NCI-H526 (cell line): Measurements from ENCODE around the gene PLSCR4.
"Not testable (repeated sequence)": the region's sequence is repeated elsewhere in the genome, so short reads cannot be mapped to it uniquely, and the experiment has no call there.

Experiments used
- DNase-seq, 2 experiments: peaks; one replicate each; lab custom pipeline; 2025; lab: John Stamatoyannopoulos, UW

Gene PLSCR4, protein sequence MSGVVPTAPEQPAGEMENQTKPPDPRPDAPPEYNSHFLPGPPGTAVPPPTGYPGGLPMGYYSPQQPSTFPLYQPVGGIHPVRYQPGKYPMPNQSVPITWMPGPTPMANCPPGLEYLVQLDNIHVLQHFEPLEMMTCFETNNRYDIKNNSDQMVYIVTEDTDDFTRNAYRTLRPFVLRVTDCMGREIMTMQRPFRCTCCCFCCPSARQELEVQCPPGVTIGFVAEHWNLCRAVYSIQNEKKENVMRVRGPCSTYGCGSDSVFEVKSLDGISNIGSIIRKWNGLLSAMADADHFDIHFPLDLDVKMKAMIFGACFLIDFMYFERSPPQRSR

DNA sequence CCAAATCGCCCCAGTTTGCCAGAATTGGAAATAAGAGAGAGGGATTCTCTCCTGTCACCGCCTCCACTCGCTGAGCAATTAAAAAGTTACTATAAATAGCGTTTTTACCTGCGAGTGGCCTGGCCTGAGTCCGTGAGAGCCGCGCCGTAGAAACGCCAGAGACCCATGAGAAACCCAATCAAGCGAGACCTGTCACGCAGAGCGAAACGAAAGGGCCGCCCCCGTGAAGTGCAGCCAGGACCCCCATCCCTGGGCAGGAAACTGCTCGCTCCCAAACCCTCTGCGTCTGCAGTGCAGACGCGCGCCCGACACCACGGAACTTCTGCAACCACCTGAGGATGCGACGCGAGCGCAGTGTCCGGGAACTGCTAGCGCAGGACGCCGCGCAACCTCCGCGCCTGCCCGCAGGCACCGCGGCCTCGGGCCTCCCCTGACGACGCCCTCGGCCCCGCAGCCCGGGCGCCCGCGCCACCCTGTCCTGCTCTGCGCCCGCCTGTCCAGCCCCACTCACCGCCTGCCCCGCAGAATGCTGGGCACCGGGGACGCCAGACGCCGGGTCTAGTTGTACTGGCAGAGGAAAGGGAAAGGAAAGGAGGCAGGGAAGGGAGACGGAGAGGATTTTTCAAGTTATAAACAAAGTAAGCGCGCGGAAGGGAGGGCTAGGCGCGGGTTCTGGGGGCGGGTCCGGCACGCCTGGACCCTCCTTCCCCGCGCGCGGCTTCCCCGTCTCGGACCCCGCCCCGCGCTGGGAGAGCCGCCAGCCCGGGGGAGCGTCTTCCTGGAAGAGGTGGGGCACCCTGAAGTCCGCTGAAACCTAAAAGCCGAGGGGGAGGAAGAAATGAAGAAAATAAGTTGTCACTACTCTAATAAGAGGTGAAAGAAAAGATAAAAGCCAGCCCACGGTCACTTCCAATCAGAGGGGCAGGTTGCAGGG, at the start of gene PLSCR4:
Gene PLSCR4, minus strand, starts transcription at position 657 of the 934 bp plus-strand sequence. CDS start 29,034 bp downstream, outside the sequence.
- DNase-seq = peak; percentile 36 to 76

DNA sequence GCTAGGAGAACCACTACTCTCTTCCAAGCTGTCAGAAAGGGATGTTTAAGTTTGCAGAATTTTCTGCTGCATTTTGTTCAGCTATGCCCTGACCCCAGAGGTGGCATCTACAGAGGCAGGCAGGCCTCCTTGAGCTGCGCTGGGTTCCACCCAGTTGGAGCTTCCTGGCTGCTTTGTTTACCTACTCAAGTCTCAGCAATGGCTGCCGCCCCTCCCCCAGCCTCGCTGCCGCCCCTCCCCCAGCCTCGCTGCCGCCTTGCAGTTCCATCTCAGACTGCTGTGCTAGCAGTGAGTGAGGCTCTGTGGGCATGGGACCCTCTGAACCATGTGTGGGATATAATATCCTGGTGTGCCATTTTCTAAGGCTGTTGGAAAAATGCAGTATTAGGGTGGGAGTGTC, 42.5 kb upstream of the PLSCR4 start:
- DNase-seq = not testable (repeated sequence)

DNA sequence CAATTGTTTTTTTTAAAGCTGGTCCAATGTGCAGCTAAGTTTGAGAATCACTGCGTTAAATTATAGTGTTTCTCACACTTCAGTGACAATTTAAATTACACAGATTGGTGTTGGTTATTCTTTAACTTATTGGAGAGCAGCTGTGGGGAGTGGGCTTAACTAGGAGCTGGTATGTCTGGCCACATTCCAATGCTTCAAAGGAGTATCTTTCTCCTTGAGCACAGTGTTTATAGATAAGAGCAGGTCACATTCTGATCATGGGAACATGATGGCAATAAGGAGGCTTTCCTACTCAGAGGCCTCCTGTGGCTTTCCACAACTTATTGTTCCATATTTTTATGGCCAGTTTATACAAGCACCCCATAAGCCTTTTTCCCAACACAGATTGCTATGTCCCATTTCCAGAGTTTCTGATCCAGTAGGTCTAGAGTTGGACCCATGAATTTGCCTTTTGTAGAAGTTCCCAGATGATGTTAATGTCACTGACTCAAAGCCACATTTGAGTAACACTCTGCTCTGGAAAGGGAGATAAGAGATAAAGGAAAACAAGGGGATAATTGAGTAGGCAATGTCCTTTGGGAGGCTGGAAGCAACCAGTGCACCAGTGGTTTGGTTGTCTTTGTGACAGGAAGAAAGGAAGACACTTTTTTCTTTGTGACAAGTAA, 33.0 kb upstream of the PLSCR4 start:
- DNase-seq = no peak

DNA sequence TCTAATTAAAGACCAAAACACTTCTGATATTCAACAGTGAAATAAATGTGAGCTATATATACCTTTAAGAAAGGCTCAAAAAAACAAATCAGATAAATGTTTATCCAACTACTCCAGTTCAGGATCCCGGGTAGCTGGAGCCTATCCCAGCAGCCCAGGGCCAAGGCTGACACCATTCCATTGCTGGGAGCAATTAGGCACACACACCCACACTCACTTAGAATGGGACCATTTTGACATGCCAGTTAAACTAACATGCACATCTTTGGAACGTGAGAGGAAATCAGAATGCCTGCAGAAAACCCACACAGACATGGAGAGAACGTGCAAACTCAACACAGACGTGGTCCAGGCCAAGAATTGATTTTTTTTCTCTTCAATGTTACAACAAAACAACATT, 30.0 kb upstream of the PLSCR4 start:
- no peak for DNase-seq

DNA sequence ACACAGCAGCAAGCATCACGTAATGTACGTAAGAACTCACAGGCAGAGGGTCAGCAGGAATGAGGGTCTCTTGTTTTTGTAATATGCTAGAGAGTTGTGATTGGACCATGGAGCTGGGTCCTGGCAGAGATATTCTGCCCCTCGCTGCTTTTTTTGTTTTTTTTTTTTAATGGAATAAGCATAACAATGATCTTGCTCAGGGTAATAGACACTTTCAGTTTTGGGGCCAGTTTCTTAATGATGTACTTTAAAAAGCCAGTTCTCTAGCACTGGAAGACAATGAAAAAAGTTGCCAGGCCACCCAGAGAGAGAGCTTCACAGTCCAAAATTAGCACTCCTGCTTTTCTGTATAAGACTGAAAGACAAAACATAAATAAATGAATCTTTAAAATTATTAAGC, 29.0 kb upstream of the PLSCR4 start:
- DNase-seq = no peak

DNA sequence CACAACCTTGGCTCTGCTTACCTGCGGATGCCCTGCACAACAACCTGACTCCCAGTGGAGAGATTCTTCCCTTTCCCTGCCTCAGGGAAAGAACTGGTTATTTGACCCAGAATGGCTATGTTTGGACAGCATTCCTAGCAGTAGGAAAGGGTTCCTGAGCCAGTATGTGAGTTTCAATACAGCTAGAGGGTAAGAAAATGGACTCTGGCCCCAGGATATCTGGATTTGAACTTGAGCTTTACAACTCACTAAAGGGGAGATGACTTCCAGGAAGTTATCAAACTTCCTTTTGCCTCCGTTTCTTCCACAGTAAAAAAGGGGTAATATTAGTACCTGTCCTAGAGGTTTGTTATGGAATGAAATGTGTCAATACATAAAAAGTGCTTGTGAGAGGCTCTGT, 28.1 kb upstream of the PLSCR4 start:
- DNase-seq = no peak

DNA sequence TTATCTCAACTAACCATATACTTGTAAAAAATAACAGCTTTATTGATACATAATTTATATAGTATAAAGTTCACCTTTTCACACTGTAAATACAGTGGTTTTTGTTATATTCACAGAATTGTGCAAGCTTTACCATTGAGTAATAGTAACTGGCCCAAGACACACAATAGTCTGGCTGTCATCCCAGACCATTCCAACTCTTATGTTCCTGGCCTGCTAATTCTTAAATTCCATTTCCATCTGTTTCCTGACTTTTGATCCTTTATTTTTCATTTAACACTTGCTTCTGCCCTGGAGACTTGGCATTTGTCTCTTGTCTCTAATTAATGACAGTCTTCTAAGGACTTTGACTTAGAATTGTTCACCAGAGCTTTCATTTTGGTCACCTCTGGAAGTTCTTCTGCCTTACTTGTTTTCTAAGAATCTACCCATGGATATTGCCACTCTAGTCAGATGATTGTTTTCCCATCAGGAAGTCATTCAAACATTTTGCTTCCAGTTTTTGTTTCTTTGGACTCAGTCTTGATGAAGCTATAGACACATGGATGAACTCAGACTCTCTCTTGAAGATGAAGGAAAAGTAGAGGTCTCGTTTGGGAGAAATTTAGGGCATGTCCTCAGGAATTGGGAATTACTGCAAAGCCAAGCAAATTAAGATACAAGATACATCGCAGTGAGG, 27.2 kb upstream of the PLSCR4 start:
- DNase-seq = no peak

DNA sequence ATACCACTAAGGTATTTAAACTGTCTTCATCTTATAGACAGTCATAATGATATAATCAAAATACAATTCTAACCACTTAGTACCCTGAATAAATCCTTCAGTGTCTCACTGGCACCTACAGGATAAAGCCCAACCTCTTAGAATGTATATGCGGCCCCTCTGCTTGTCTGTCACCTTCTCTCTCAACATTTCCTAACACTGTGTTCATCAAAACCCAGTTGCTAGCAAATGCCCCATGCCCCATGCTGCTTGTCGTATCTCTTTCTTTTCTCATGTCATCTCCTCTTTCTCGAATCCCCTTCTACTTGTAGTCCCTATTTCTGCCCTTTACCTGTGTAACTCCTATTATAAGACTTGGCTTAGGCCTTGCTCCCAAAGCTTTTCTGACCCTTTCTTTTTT, 24.6 kb upstream of the PLSCR4 start:
- no peak for DNase-seq

DNA sequence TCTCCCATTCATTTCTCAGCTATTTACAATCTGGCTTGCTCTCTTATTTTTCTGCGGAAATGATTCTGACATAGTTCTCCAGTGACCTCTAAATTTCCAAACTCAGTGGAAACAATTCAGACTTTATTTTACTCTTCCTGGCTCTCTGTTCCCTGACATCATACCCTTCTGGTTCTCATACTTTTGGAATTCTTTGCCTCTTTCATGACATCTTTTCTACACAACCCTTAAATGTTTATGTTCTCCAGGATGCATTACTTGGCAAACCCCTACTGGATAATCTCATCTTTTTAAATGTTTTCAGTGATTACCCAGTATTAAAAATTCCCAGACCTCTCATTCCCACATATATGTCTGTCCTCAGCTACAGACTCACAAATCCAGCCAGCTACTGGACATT, 23.9 kb upstream of the PLSCR4 start:
- no peak for DNase-seq

DNA sequence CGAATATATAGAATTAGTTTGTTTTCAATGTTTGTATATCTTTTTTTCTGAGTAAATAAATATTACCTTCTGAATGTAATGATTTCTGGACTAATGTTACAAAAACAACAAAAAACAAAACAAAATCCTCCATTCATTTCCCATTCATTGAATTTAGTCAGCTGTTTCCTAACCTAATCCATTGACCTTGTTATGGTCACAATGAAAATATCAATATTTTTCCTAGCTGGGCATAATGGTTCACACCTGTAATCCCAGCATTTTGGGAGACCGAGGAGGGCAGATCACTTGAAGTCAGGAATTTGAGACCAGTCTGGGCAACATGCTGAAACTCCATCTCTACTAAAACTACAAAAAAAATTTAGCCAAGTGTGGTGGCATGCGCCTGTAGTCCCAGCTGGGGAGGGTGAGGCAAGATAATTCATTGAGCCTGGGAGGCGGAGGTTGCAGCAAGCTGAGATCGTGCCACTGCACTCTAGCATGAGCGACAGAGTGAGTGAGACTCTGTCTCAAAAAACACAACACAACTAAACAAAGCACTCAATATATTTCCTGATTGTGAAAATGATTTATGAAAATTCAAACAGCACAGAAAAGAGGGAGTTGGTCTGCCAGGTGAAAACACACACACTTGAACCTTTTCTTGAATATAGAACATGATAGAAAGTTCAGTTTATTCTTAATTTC, 23.0 kb upstream of the PLSCR4 start:
- no peak for DNase-seq

DNA sequence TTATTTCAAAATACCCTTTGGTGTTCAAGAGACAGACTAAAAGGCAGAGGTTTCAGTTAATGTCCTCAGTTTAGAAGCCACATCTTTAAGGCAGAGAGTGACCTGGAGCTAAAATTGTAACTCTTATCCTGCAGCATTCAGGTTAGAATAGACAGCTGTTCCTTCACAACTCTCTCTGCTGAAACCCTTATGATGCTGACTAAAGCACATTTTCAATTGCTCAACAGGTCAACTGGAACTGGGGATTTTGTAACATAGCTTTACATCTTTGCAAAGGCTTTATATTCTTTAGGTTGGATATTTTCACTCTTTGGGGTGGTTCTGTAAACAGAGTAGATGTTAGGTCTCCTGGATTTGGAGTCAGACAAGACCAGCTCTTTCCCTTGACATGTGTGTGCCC, 20.3 kb upstream of the PLSCR4 start:
- DNase-seq = no peak

DNA sequence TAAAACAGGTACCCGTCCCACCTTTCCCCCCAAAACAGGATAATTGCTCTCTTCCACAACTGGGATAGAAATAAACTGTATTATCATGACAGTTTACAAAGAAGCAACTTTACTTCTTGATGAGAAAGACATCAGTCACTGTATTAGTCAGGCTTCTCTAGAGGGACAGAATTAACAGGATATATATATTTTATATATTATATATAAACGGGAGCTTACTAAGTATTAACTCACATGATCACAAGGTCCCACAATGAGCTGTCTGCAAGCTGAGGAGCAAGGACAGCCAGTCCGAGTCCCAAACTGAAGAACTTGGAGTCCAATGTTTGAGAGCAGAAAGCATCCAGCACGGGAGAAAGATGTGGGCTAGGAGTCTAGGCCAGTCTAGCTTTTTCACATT, 18.4 kb upstream of the PLSCR4 start:
- no peak for DNase-seq

DNA sequence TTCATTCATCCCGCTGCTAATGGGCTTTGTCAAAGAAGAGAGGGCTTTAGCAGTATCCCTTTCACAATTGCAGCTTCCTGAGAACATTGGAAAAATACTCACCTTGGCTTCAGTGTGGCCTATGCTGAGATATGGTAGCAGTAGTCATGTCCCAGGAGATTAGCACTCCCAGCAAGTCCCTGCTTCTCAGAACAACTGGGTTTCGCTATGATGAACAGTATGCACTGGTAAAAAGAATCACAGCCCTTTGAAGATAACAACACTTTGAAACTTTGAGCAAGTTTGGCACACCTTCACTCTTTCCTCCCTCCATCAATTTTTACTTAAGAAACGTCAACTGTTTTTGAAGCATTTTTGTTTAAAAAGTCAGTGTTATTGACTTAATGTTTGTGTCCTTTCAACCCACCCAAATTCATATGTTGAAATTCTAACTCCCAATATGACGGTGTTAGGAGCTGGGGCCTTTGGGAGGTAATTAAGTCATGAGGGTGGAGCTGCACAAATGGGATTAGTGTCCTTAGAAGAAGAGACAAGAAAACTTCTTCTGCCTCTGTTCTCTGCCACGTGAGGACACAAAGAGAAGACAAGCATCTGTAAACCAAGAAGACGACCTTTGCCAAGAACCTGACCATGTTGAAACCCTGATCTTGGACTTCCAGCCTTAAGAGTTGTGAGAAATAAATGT, 17.8 kb upstream of the PLSCR4 start:
- no peak for DNase-seq

DNA sequence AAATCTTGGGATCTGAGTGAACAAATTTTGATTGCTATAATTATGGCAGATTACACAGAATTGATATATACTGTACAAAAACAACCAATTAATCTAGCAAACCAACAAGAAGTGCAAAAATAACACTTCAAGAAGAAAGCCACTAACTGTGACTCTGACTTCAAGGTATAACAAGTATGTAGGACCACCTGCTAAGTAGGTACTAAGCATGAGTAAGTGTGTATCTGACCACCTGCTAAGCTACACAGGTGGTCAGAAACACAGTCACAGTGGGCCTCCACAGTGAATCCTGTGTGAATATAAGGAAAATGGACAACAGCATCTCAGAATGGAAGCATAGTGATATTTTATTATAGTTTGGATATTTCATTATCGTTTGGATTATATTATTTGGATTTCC, 14.8 kb upstream of the PLSCR4 start:
- no peak for DNase-seq

DNA sequence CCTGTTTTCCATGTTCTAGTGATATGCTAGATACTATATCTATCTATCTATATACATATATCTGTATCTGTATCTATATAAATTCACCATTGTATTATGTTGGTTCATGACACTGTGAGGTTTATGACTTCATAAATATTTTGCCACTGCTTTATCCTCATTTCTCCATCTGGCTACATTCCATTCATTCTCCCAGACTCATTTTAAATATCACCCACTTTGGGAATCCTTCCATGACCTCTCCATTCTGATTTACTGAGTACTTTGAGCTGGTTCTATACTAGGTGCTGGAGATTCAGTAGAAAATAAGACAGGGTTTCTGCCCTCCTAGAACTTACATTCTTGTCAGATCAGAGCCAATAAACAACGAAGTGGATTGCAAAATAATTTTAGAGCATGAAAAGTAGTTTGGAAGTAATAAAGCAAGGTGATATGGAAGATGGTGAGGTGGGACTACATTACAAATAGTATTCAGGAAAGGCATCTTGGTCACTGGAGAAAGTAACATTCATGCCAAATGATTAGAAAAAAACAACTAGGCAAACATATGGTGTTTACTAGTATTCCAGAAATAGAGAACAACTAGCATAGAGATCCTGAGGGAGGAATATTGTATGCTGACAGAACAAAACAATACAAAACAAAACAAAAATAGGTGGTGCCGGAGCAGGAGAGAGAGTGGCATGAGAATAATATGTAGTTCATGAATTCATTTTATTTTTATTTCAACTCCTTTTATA, 11.6 kb upstream of the PLSCR4 start:
- DNase-seq = no peak

DNA sequence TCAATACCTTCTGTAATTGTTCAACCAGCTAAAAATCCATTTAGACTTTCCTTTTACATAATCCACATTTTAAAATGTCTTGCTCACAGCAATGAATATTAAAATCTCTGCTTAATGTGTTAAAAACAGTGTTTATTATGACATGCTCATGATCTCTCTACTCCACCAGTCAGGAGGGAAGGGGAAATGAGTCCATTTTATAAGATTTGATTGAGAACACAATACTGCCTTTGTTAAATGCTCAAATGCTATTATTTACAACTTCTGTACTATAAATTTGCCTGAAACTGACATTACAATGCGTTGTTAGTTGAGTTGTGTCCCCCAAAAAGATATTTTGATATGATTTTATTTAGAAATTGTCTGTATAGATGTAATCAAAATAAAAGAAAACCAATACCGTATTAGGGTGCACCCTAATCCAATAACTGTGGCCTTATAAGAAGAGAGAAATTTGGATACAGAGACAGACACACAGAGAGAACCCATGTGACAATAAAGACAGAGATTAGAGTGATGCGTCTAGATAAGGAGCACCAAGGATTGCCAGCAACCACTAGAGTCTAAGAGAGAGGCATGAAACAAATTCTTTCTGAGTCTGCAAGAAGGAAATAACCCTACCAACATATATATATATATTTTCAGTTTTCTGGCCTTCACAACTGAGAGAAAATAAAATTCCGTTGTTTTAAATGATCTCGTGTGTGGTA, 9.1 kb upstream of the PLSCR4 start:
- DNase-seq = no peak

DNA sequence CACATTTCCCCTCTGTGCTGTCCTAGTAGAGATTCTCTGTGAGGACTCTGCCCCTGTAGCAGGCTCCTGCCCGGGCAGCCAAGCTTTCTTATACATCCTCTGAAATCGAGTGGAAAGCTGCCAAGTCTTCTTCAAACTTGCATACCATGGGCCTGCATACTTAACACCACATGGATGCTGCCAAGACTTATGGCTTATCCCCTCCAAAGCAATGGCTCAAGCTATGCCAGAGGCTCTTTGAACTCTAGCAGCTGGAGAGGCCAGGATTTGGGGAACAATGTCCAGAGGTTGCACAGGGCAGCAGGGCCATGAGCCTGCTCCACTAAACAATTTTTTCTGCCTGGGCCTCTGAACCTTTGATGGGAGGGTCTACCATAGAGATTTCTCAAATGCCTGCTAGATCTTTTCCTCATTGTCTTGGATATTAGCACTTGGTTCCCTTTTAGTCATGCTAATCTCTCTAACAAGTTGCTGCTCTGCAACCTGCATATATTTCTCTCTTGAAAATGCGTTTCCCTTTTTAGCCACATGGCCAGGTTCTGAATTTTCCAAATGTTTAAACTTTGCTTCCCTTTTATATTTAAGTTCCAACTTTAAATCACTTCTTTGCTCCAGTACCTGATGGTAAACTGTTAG, 6.1 kb upstream of the PLSCR4 start:
- DNase-seq = no peak

DNA sequence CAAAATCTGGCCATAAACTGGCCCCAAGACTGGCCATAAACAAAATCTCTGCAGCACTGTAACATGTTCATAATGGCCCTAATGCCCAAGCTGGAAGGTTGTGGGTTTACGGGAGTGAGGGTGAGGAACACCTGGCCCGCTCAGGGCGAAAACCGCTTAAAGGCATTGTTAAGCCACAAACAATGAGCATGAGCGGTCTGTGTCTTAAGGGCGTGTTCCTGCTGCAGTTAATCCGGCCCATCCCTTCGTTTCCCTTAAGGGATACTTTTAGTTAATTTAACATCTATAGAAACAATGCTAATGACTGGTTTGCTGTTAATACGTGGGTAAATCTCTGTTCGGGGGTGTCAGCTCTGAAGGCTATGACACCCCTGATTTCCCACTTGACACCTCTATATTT, 1.5 kb upstream of the PLSCR4 start:
- DNase-seq = not testable (repeated sequence)

DNA sequence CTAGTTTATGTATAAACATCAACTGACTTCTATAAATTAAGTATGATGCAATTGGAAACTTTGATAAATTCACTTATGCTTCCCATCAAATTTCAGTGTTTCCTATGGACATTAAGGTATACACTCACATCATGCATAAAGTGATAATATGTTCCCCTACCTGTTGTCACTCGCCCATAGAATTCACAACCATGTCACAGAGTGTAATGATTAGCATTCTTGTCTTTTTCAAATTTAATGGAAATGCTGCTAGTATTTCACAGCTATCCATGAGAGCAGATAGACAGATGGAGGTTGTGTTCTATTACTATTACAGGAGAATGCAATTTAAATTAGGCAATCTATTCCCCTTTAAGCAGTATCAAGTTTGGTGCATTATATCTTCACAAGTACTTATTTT, 984 bp downstream of the PLSCR4 start:
- no peak for DNase-seq
